Liver (tissue), 9 donors: ENCODE results near the gene ZKSCAN7. TPM values are rescaled to one million over a fixed set of nuclear protein-coding genes. Genes with fewer than 3 reads are reported as not detected.
"Not testable (repeated sequence)": the region's sequence is repeated elsewhere in the genome, so short reads cannot be mapped to it uniquely, and the experiment has no call there.

Experiments used
- DNase-seq: peaks from one replicate; pipeline ENCODE4 v3.0.0-alpha.2; 2017; ENCODE audit warnings: low spot score
- H3K27ac ChIP-seq, 2 donors: one replicate each; pipeline ENCODE4 v1.7.0; 2013; ENCODE audit warnings: inconsistent platforms in 2 of 2, low read length in 2 of 2, control low read depth in 1 of 2, low read depth in 1 of 2, mild to moderate bottlenecking in 1 of 2
- H3K27me3 ChIP-seq, 4 donors: one replicate each; pipeline versions ENCODE4 v1.6.1 to v1.7.0; 2013; ENCODE audit warnings: low read length in 3 of 4, inconsistent platforms in 1 of 4, mild to moderate bottlenecking in 1 of 4, moderate library complexity in 1 of 4; ENCODE audit not compliant: control insufficient read depth in 4 of 4, insufficient read depth in 4 of 4
- H3K36me3 ChIP-seq, 4 donors: one replicate each; pipeline versions ENCODE4 v1.6.1 to v1.7.0; 2013; ENCODE audit warnings: low read length in 3 of 4, mild to moderate bottlenecking in 3 of 4, low read depth in 1 of 4, moderate library complexity in 1 of 4; ENCODE audit not compliant: control insufficient read depth in 4 of 4, insufficient read depth in 3 of 4
- H3K4me1 ChIP-seq, 4 donors: one replicate each; pipeline versions ENCODE4 v1.6.1 to v1.7.0; 2013; ENCODE audit warnings: low read length in 3 of 4, mild to moderate bottlenecking in 3 of 4, moderate library complexity in 1 of 4; ENCODE audit not compliant: control insufficient read depth in 4 of 4, insufficient read depth in 4 of 4
- H3K4me3 ChIP-seq, 3 donors: one replicate each; pipeline versions ENCODE4 v1.6.1 to v1.7.0; 2013; ENCODE audit warnings: low read length in 3 of 3, control low read depth in 1 of 3, low read depth in 1 of 3, mild to moderate bottlenecking in 1 of 3
- H3K9ac ChIP-seq, 2 donors: one replicate each; pipeline ENCODE4 v1.7.0; 2013; ENCODE audit warnings: low read length in 2 of 2, mild to moderate bottlenecking in 2 of 2, moderate library complexity in 2 of 2, control low read depth in 1 of 2, low read depth in 1 of 2
- H3K9me3 ChIP-seq, 4 donors: one replicate each; pipeline versions ENCODE4 v1.6.1 to v1.7.0; 2013; ENCODE audit warnings: low read length in 3 of 4; ENCODE audit not compliant: control insufficient read depth in 4 of 4
- ATF3 ChIP-seq: IDR thresholded peaks from 2 replicates; pipeline ENCODE4 v1.6.1; 2016; ENCODE audit warnings: antibody characterized with exemption
- CTCF ChIP-seq: fragments of 150-350 bp; IDR thresholded peaks from 2 replicates; pipeline ENCODE4 v1.5.1; 2017; ENCODE audit warnings: improper control_type of control experiment, low read depth, low read length; ENCODE audit not compliant: missing input control
- EGR1 ChIP-seq, 2 donors: IDR thresholded peaks; 2 replicates each; pipeline ENCODE4 v1.6.1; 2016 to 2018; ENCODE audit warnings: antibody characterized with exemption in 2 of 2, low read depth in 2 of 2
- FOXA2 ChIP-seq: IDR thresholded peaks from 2 replicates; pipeline ENCODE4 v1.6.1; 2016; ENCODE audit warnings: antibody characterized with exemption
- GABPA ChIP-seq, 2 donors: IDR thresholded peaks in 1 of 2; conservative IDR thresholded peaks in 1 of 2; 2 replicates each; pipeline ENCODE4 v1.6.1; 2016; ENCODE audit warnings: antibody characterized with exemption in 2 of 2, mild to moderate bottlenecking in 1 of 2, moderate library complexity in 1 of 2
- NR2F2 ChIP-seq: IDR thresholded peaks from 2 replicates; pipeline ENCODE4 v1.6.1; 2016; ENCODE audit warnings: antibody characterized with exemption
- RAD21 ChIP-seq, 2 donors: IDR thresholded peaks; 2 replicates each; pipeline ENCODE4 v1.6.1; 2016; ENCODE audit warnings: antibody characterized with exemption in 2 of 2, mild to moderate bottlenecking in 2 of 2
- REST ChIP-seq: IDR thresholded peaks from 2 replicates; pipeline ENCODE4 v1.6.1; 2016; ENCODE audit warnings: antibody characterized with exemption, mild to moderate bottlenecking
- RXRA ChIP-seq, 2 donors: IDR thresholded peaks; 2 replicates each; pipeline ENCODE4 v1.6.1; 2017 to 2018; ENCODE audit warnings: antibody characterized with exemption in 2 of 2, mild to moderate bottlenecking in 1 of 2
- SP1 ChIP-seq: IDR thresholded peaks from 2 replicates; pipeline ENCODE4 v1.6.1; 2018; ENCODE audit warnings: antibody characterized with exemption, mild to moderate bottlenecking
- TAF1 ChIP-seq: conservative IDR thresholded peaks from 2 replicates; pipeline ENCODE4 v1.6.1; 2016; ENCODE audit warnings: antibody characterized with exemption, mild to moderate bottlenecking
- ZBTB33 ChIP-seq: IDR thresholded peaks from 2 replicates; pipeline ENCODE4 v1.6.1; 2016; ENCODE audit warnings: antibody characterized with exemption
- WGBS: extraction: QIAGEN DNeasy Blood & Tissue Kit; methylation state at CpG from one replicate; pipeline ENCODE4 v1.1.7; 2013; 5-methylcytosine and 5-hydroxymethylcytosine counted together
- polyA plus RNA-seq, 2 donors: library from polyadenylated mRNA; stranded (reverse) in 1 of 2; unstranded in 1 of 2; fragments of 200-250 nt in 1 of 2; fragments of >200 nt in 1 of 2; fragmentation: Nextera tagmentation in 1 of 2; extraction: Ambion mirVana in 1 of 2; gene quantifications; one replicate each; pipeline versions ENCODE4 v1.2.1 to v1.2.3, GENCODE V29; 2013 to 2015
- total RNA-seq, 2 donors: library from RNA; depleted of rRNA; stranded (reverse); fragments of >200 nt; gene quantifications; one replicate each; pipeline ENCODE4 v1.2.3, GENCODE V29; 2014
- donor health status: healthy.
- donor health status: healthy.
- donor health status: healthy.
- donor health status: healthy.
- donor health status: healthy.

Gene ZKSCAN7
- total and polyA plus RNA-seq, 4 donors, result 1.1 to 4.4 (median 2.2) TPM

- peaks cover 9 to 25% (median 18%) of the 10 kb centered on the region in 4 donors for H3K9me3 ChIP-seq
- H3K9ac ChIP-seq, H3K4me3 ChIP-seq, H3K27me3 ChIP-seq, DNase-seq, H3K27ac ChIP-seq, H3K4me1 ChIP-seq, H3K36me3 ChIP-seq: not testable (repeated sequence)
- 98% methylated on average over 37 of the region's 37 CpGs for WGBS
Observed at GRCh38 chr3:44578924-44579515, 24.0 kb downstream of the ZKSCAN7 start.

GRCh38 chr3:44579749-44580148 lies 24.8 kb downstream of the ZKSCAN7 start:
- 98% methylated on average over 15 of the region's 15 CpGs for WGBS
- not testable (repeated sequence) for DNase-seq, H3K27me3 ChIP-seq, H3K4me1 ChIP-seq, H3K4me3 ChIP-seq, H3K27ac ChIP-seq, H3K9ac ChIP-seq, H3K36me3 ChIP-seq
- H3K9me3 ChIP-seq, result peaks cover 11 to 30% (median 18%) of the 10 kb centered on the region in 4 donors

- not testable (repeated sequence) for DNase-seq, H3K27ac ChIP-seq, H3K27me3 ChIP-seq, H3K4me3 ChIP-seq, H3K4me1 ChIP-seq, H3K36me3 ChIP-seq, H3K9ac ChIP-seq
- peaks cover 8 to 36% (median 18%) of the 10 kb centered on the region in 4 donors for H3K9me3 ChIP-seq
- WGBS, result 42% methylated on average over 62 of the region's 62 CpGs
Observed at GRCh38 chr3:44580971-44581370, 26.0 kb downstream of the ZKSCAN7 start.

GRCh38 chr3:44584646-44585501 lies 29.9 kb downstream of the ZKSCAN7 start, which contains the start of gene ZNF660:
ZNF660 (plus strand) TSS chr3:44584964; CDS start chr3:44594194, 9,230 bp downstream.
- TF ChIP-seq TAF1 (no peak), GABPA (IDR thresholded peaks at IDR 0.05 in 1 of 2, conservative IDR thresholded peaks at IDR 0.05 in 1 of 2) (no peak), SP1 (no peak), RXRA (IDR thresholded peaks at IDR 0.05) (no peak), REST (no peak), FOXA2 (no peak), ZBTB33 (no peak), CTCF (no peak), RAD21 (IDR thresholded peaks at IDR 0.05) (no peak), EGR1 (IDR thresholded peaks at IDR 0.05; ENCODE audit: low read depth in 2 of 2) (no peak), ATF3 (no peak), NR2F2 (no peak)
- peaks cover 6 to 17% (median 14%) of the 10 kb centered on the region in 4 donors for H3K9me3 ChIP-seq
- 2% methylated on average over 41 of the region's 41 CpGs for WGBS
- DNase-seq, result peak; percentile 58
- peaks cover 0 to 4% (median 0%) of the 10 kb centered on the region in 4 donors for H3K36me3 ChIP-seq
- H3K4me1 ChIP-seq, result peaks cover 0 to 2% (median 1%) of the 10 kb centered on the region in 4 donors
- H3K9ac ChIP-seq, result peak within 1 kb of the TSS in 1 of 2 donors; percentile 53
- H3K27ac ChIP-seq, result peak within 1 kb of the TSS; percentile 31 to 54
- peak within 1 kb of the TSS; percentile 44 to 50 (median 47) for H3K4me3 ChIP-seq
- H3K27me3 ChIP-seq, result peaks cover 0 to 3% (median 0%) of the 10 kb centered on the region in 4 donors
